ENCODE measurements around the gene NR2F1-AS1. TPM values are rescaled to one million over a fixed set of nuclear protein-coding genes. Genes with fewer than 3 reads are reported as not detected.
"Not testable (repeated sequence)": the region's sequence is repeated elsewhere in the genome, so short reads cannot be mapped to it uniquely, and the experiment has no call there.

Gene NR2F1-AS1
- total RNA-seq, 4 donors from 2014 or later, result 6.0 to 48.1 (median 14.4) TPM

GRCh38 chr5:93462916-93463315, 118.1 kb downstream of the NR2F1-AS1 start:
- Histone ChIP-seq H3K4me1 (no peaks in the 10 kb centered on the region), H3K27me3 (no peaks in the 10 kb centered on the region), H3K4me3 (no peak overlapping the region), H3K9me3 (peaks cover 0 to 15% (median 0%) of the 10 kb centered on the region in 3 donors), H3K27ac (no peak overlapping the region), H3K36me3 (no peaks in the 10 kb centered on the region)
- TF ChIP-seq POLR2A (IDR thresholded peaks at IDR 0.05), result no peak
- no peak for ATAC-seq
- WGBS, 2 donors (ENCODE audit: low coverage in 1 of 2), result no CpG with 5 or more reads among the region's 1 CpG

- 75 to 100% methylated on average over 1 of the region's 1 CpG for WGBS, 2 donors (ENCODE audit: low coverage in 1 of 2)
- peaks cover 0 to 15% (median 0%) of the 10 kb centered on the region in 3 donors for H3K9me3 ChIP-seq
- no peaks in the 10 kb centered on the region for H3K27me3 ChIP-seq
- H3K4me3 ChIP-seq, result no peak overlapping the region
- H3K4me1 ChIP-seq, result no peaks in the 10 kb centered on the region
- H3K27ac ChIP-seq, result no peak overlapping the region
- H3K36me3 ChIP-seq, result no peaks in the 10 kb centered on the region
- no peak for ATAC-seq
- no peak for TF ChIP-seq POLR2A (IDR thresholded peaks at IDR 0.05)
- TF ChIP-seq EP300 (IDR thresholded peaks at IDR 0.05), result no peak
- TF ChIP-seq POLR2AphosphoS5 (IDR thresholded peaks at IDR 0.05), result no peak
- no peak for TF ChIP-seq CTCF (IDR thresholded peaks at IDR 0.05)
These were observed 119.3 kb downstream of the NR2F1-AS1 start for GRCh38 chr5:93461756-93462155.

- peaks cover 0 to 15% (median 0%) of the 10 kb centered on the region in 3 donors for H3K9me3 ChIP-seq
- no peak for ATAC-seq
- TF ChIP-seq POLR2A (IDR thresholded peaks at IDR 0.05), result no peak
- TF ChIP-seq EP300 (IDR thresholded peaks at IDR 0.05), result no peak
- TF ChIP-seq CTCF (IDR thresholded peaks at IDR 0.05), result no peak
- no peak for TF ChIP-seq POLR2AphosphoS5 (IDR thresholded peaks at IDR 0.05)
- no peaks in the 10 kb centered on the region for H3K27me3 ChIP-seq
- no peaks in the 10 kb centered on the region for H3K4me1 ChIP-seq
- WGBS, 2 donors (ENCODE audit: low coverage in 1 of 2), result 100% methylated on average over 2 of the region's 2 CpGs; no CpG with 5 or more reads in 1 of the 2 donors
- H3K27ac ChIP-seq, result no peak overlapping the region
- no peak overlapping the region for H3K4me3 ChIP-seq
- no peaks in the 10 kb centered on the region for H3K36me3 ChIP-seq
These were observed 120.7 kb downstream of the NR2F1-AS1 start for GRCh38 chr5:93460286-93460685.

- not testable (repeated sequence) for H3K36me3 ChIP-seq, H3K4me1 ChIP-seq, H3K27ac ChIP-seq, H3K27me3 ChIP-seq, H3K4me3 ChIP-seq, H3K9me3 ChIP-seq, ATAC-seq
- WGBS, 2 donors (ENCODE audit: low coverage in 1 of 2), result 79 to 86% methylated on average over 7 to 8 of the region's 8 CpGs
These were observed 124.2 kb downstream of the NR2F1-AS1 start for GRCh38 chr5:93456796-93457195.

GRCh38 chr5:93454896-93455295, 126.1 kb downstream of the NR2F1-AS1 start:
- no peak overlapping the region for H3K4me3 ChIP-seq
- TF ChIP-seq EP300 (IDR thresholded peaks at IDR 0.05) (no peak), POLR2AphosphoS5 (IDR thresholded peaks at IDR 0.05) (no peak), CTCF (IDR thresholded peaks at IDR 0.05) (no peak), POLR2A (IDR thresholded peaks at IDR 0.05) (no peak)
- 100% methylated on average over 1 of the region's 1 CpG for WGBS, 2 donors (ENCODE audit: low coverage in 1 of 2)
- no peaks in the 10 kb centered on the region for H3K9me3 ChIP-seq
- H3K4me1 ChIP-seq, result no peaks in the 10 kb centered on the region
- no peaks in the 10 kb centered on the region for H3K36me3 ChIP-seq
- no peak for ATAC-seq
- no peak overlapping the region for H3K27ac ChIP-seq
- no peaks in the 10 kb centered on the region for H3K27me3 ChIP-seq

GRCh38 chr5:93452255-93452654, 128.8 kb downstream of the NR2F1-AS1 start:
- ATAC-seq, result no peak
- no peaks in the 10 kb centered on the region for H3K9me3 ChIP-seq
- H3K4me1 ChIP-seq, result no peaks in the 10 kb centered on the region
- H3K36me3 ChIP-seq, result no peaks in the 10 kb centered on the region
- no peak overlapping the region for H3K4me3 ChIP-seq
- no peak overlapping the region for H3K27ac ChIP-seq
- no peaks in the 10 kb centered on the region for H3K27me3 ChIP-seq
- no peak for TF ChIP-seq EP300 (IDR thresholded peaks at IDR 0.05)
- TF ChIP-seq POLR2A (IDR thresholded peaks at IDR 0.05), result no peak
- TF ChIP-seq CTCF (IDR thresholded peaks at IDR 0.05), result no peak
- TF ChIP-seq POLR2AphosphoS5 (IDR thresholded peaks at IDR 0.05), result no peak
